ENCODE measurements around the gene TMEM135.

Gene TMEM135

GRCh38 chr11:87260811-87261210, 223.1 kb downstream of the TMEM135 start:
- H3K9me2 ChIP-seq (replicated peaks; ENCODE audit: control insufficient read depth, low read length): no peaks in the 10 kb centered on the region
- H3K4me1 ChIP-seq (ENCODE audit: control insufficient read depth, low read length): no peaks in the 10 kb centered on the region
- no peak overlapping the region for H3K4me3 ChIP-seq (ENCODE audit: low read length)
- no peaks in the 10 kb centered on the region for H4K20me1 ChIP-seq (ENCODE audit: control insufficient read depth, insufficient read depth, low read depth, low read length)
- no peaks in the 10 kb centered on the region for H3F3A ChIP-seq (ENCODE audit: control insufficient read depth, insufficient read depth)
- H3K9me3 ChIP-seq (ENCODE audit: control insufficient read depth, insufficient read depth, low read length): no peaks in the 10 kb centered on the region
- H3K36me3 ChIP-seq (ENCODE audit: control insufficient read depth, low read length): no peaks in the 10 kb centered on the region
- H3K27me3 ChIP-seq (ENCODE audit: control insufficient read depth, low read length): no peaks in the 10 kb centered on the region
- H3K27ac ChIP-seq (ENCODE audit: low read depth, low read length): no peak overlapping the region
- no peaks in the 10 kb centered on the region for H3K79me2 ChIP-seq (ENCODE audit: control insufficient read depth, low read length)
- TF ChIP-seq EZH2phosphoT487 (IDR thresholded peaks at IDR 0.05; ENCODE audit: borderline replicate concordance, low read length) (no peak), CTCF (IDR thresholded peaks at IDR 0.05; ENCODE audit: low read depth, low read length, poor library complexity, severe bottlenecking) (no peak)
- H3K4me2 ChIP-seq (ENCODE audit: low read length): no peak overlapping the region

GRCh38 chr11:87263264-87263838, 225.6 kb downstream of the TMEM135 start:
- Histone ChIP-seq H3K4me2 (ENCODE audit: low read length) (no peak overlapping the region), H3F3A (ENCODE audit: control insufficient read depth, insufficient read depth) (no peaks in the 10 kb centered on the region), H3K4me1 (ENCODE audit: control insufficient read depth, low read length) (no peaks in the 10 kb centered on the region), H3K27me3 (ENCODE audit: control insufficient read depth, low read length) (no peaks in the 10 kb centered on the region), H3K79me2 (ENCODE audit: control insufficient read depth, low read length) (no peaks in the 10 kb centered on the region), H3K9me2 (replicated peaks; ENCODE audit: control insufficient read depth, low read length) (no peaks in the 10 kb centered on the region), H3K9me3 (ENCODE audit: control insufficient read depth, insufficient read depth, low read length) (no peaks in the 10 kb centered on the region), H3K36me3 (ENCODE audit: control insufficient read depth, low read length) (no peaks in the 10 kb centered on the region), H4K20me1 (ENCODE audit: control insufficient read depth, insufficient read depth, low read depth, low read length) (no peaks in the 10 kb centered on the region), H3K27ac (ENCODE audit: low read depth, low read length) (no peak overlapping the region), H3K4me3 (ENCODE audit: low read length) (no peak overlapping the region)
- no peak for TF ChIP-seq EZH2phosphoT487 (IDR thresholded peaks at IDR 0.05; ENCODE audit: borderline replicate concordance, low read length)
- TF ChIP-seq CTCF (IDR thresholded peaks at IDR 0.05; ENCODE audit: low read depth, low read length, poor library complexity, severe bottlenecking): no peak

GRCh38 chr11:87263979-87264378, 226.2 kb downstream of the TMEM135 start:
- H3K27me3 ChIP-seq (ENCODE audit: control insufficient read depth, low read length): no peaks in the 10 kb centered on the region
- no peaks in the 10 kb centered on the region for H3K79me2 ChIP-seq (ENCODE audit: control insufficient read depth, low read length)
- no peaks in the 10 kb centered on the region for H4K20me1 ChIP-seq (ENCODE audit: control insufficient read depth, insufficient read depth, low read depth, low read length)
- no peaks in the 10 kb centered on the region for H3K9me3 ChIP-seq (ENCODE audit: control insufficient read depth, insufficient read depth, low read length)
- no peak overlapping the region for H3K4me2 ChIP-seq (ENCODE audit: low read length)
- no peaks in the 10 kb centered on the region for H3K9me2 ChIP-seq (replicated peaks; ENCODE audit: control insufficient read depth, low read length)
- no peaks in the 10 kb centered on the region for H3F3A ChIP-seq (ENCODE audit: control insufficient read depth, insufficient read depth)
- no peaks in the 10 kb centered on the region for H3K36me3 ChIP-seq (ENCODE audit: control insufficient read depth, low read length)
- no peak overlapping the region for H3K4me3 ChIP-seq (ENCODE audit: low read length)
- H3K27ac ChIP-seq (ENCODE audit: low read depth, low read length): no peak overlapping the region
- TF ChIP-seq EZH2phosphoT487 (IDR thresholded peaks at IDR 0.05; ENCODE audit: borderline replicate concordance, low read length) (no peak), CTCF (IDR thresholded peaks at IDR 0.05; ENCODE audit: low read depth, low read length, poor library complexity, severe bottlenecking) (no peak)
- H3K4me1 ChIP-seq (ENCODE audit: control insufficient read depth, low read length): no peaks in the 10 kb centered on the region
